Measurements from ENCODE around the gene PALLD.

PALLD gene

DNA sequence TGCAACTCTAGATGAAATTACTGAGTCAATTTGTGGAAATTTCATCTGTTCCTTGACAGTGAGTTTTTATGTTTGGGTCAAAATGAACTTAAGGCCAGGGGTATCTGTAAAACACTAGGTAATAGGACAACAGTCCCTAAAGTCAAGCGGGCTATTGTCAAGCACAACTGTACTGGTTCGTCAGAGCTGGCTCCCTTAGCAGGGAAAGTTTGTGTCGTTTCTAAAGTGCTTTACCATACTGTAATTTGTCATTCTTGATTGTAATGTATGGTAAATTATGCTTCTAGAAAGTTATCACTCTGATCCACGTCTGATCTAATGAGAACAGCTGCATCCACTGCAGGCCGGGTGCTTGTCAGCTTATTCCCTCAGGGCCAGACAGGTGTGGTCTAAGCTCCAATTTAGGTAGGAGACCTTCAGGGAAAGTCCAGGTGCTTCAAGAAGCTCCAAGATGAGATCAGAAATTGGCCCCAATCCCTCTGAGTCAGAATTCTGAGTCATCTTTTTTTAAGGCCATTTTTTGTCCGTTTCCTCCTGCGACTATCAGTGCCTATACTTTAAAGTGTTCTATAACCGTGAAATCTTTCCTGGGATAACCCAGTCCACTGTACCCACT lies 92.2 kb downstream of the PALLD start:
- DNase-seq (ENCODE audit: low read depth in 3 of 3, low spot score in 1 of 3) = no peak

GRCh38 chr4:168592676-168593075 lies 95.8 kb downstream of the PALLD start:
- no peak for DNase-seq (ENCODE audit: low read depth in 3 of 3, low spot score in 1 of 3)

- DNase-seq (ENCODE audit: low read depth in 3 of 3, low spot score in 1 of 3) = no peak
Measured at GRCh38 chr4:168593399-168593798, 96.5 kb downstream of the PALLD start.

DNA sequence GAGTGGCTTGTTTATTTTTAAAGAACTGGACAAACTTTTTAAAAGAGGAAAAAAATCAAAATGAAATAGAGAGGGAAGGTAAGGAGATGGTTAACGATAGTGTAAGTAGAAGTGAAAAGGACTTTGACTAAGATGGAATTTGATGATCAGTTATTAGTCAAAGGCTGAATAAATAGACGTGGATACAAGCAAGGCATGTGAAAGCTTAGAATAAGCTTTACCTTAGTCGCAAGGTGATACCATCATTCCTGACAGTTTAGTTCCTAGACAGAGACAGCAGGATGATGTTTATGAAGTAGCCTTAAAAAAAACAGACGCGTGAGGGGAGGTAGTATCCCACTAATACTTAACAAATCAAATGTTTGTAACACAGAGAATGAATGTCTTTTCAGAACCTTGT lies 97.3 kb downstream of the PALLD start:
- DNase-seq (ENCODE audit: low read depth in 3 of 3, low spot score in 1 of 3) = no peak

GRCh38 chr4:168598191-168598590 lies 101.3 kb downstream of the PALLD start:
- no peak for DNase-seq (ENCODE audit: low read depth in 3 of 3, low spot score in 1 of 3)

DNA sequence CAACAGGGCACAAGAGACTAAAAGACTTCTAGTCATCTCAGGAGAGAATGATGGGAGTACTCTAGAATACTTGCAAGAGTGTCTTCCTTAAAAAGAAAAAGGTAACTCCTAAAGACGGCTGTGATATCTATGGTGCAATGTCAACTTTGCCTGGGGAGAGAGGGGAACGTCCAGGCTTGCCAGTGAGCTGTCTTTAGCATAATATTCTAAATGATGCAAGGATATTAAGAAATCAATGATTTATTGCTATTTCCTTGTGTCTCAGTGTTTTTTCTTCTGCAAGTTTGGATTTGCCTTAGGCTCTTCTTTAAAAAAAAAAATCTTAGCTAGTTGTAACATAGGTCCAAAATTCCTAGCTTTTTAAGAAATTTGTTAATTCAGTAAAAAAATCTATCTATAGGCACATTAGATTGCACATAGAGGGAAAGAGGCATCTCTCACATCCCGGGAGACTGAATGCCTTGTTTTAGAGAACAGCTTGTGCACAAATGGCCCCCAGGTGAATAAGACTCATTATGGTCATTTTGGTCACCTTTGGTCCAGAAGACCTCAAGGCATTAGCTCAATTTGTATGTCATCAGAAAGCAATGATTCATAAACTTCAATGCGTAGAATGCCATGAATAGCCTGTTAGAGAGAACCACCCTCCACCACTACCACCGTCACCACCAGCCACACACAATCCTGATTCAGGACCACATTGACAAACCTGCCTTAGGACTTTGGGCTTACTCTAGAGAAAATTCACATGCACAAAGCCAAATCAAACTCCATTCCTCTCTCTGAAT lies 104.1 kb downstream of the PALLD start:
- DNase-seq (ENCODE audit: low read depth in 3 of 3, low spot score in 1 of 3) = no peak

DNA sequence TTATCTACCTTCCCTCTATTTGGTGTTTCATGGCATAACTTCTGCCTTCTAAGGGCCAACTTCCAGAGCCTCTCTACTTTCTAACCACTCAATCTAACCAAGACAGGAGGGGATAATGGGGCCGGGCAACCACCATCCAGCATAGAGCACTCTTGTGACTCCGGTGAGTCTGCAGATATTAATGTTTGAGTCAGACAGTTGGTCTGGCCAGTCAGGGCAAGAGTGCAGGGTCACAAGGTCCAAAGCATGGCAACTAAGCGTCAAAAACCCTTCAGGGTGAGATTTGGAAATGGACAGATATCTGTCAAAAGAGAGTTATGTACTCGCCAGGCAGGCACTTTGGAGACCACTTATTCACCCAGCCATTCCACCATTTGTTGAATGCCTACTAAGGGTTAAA lies 105.0 kb downstream of the PALLD start:
- no peak for DNase-seq (ENCODE audit: low read depth in 3 of 3, low spot score in 1 of 3)

DNA sequence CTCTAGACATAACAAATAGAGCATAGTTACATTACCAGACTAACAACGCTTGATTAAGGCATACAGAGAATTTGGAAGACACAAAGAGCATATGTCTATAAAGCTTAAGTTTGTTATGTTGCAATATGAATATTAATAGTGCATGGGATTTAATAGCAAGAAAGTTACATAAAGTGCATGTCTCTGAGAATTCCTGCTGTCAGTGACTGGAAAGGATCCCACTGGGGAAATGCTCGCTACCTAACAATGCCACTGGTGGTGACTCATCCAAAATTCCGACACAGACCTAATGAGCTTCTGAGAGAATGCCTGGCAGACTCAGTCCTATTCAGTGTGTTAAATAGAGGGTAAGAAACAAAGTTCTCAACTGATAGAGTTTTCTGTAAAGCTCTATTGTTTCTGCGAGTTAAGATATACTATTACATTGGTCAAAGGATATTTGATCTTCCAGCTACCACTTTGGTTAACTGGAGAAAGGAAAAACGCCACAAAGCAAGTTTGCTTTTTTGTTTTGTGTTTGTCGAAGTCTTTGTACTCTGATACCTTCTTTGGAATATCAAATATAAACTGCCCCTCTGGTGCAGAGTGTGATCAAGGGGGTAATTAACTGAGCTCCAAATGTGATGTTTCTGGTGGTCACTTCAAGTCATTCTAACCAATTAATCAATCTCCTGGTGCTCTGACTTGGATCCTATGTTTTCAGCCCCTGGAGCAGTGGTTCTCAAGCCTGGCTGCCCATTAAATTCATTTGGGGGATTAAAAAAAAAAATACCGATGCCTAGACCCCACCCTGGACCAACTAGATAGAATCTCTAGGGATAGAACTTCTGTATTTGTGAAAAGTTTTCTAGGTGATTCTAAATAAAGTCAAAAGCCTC lies 107.9 kb downstream of the PALLD start:
- DNase-seq (ENCODE audit: low read depth in 3 of 3, low spot score in 1 of 3) = no peak

- DNase-seq (ENCODE audit: low read depth in 3 of 3, low spot score in 1 of 3) = no peak
Measured at GRCh38 chr4:168605411-168605810, 108.6 kb downstream of the PALLD start.

DNA sequence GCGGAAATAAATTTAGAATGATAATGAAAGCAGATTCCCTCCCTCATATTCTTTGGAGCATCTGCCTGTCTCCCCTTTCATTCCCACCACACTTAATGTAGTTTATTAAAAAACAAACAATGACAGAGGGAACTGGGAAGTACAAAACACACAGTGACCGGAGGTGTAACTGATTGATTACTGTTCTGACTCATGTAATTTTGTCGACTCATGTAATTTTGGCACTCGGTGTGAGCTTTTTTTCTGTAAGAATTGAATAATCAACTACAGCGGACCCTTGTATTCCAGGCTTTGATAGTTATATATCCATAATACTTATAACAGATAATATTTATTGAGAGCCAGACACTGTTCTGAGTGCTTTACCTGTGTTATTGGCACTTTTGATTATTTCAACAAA lies 110.4 kb downstream of the PALLD start:
- no peak for DNase-seq (ENCODE audit: low read depth in 3 of 3, low spot score in 1 of 3)

GRCh38 chr4:168608771-168609170 lies 111.9 kb downstream of the PALLD start:
- DNase-seq (ENCODE audit: low read depth in 3 of 3, low spot score in 1 of 3) = no peak

- no peak for DNase-seq (ENCODE audit: low read depth in 3 of 3, low spot score in 1 of 3)
Measured at GRCh38 chr4:168609369-168609768, 112.5 kb downstream of the PALLD start.

GRCh38 chr4:168610911-168611530 lies 114.2 kb downstream of the PALLD start:
- no peak for DNase-seq (ENCODE audit: low read depth in 3 of 3, low spot score in 1 of 3)

GRCh38 chr4:168612450-168613135 lies 115.7 kb downstream of the PALLD start:
- no peak for DNase-seq (ENCODE audit: low read depth in 3 of 3, low spot score in 1 of 3)

DNA sequence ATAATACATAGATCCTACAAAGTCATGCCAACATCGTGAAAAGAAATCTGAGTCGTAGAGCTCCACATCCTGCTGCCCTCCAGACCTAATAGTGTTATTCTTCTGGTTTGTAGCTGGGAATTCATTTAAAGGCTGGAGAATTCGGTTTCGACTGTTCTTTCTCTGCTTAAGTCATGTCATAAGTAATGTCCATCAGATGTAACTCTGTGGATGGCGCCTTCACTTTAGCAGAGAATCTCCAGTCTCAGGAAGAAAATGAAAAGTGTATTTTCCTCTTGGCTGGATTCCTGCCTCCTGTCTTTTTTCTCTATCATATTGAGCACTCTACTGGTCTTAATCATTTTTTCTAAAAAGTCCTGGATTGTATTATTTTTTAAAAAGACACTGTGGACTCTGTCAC lies 117.0 kb downstream of the PALLD start:
- DNase-seq (ENCODE audit: low read depth in 3 of 3, low spot score in 1 of 3) = no peak

DNA sequence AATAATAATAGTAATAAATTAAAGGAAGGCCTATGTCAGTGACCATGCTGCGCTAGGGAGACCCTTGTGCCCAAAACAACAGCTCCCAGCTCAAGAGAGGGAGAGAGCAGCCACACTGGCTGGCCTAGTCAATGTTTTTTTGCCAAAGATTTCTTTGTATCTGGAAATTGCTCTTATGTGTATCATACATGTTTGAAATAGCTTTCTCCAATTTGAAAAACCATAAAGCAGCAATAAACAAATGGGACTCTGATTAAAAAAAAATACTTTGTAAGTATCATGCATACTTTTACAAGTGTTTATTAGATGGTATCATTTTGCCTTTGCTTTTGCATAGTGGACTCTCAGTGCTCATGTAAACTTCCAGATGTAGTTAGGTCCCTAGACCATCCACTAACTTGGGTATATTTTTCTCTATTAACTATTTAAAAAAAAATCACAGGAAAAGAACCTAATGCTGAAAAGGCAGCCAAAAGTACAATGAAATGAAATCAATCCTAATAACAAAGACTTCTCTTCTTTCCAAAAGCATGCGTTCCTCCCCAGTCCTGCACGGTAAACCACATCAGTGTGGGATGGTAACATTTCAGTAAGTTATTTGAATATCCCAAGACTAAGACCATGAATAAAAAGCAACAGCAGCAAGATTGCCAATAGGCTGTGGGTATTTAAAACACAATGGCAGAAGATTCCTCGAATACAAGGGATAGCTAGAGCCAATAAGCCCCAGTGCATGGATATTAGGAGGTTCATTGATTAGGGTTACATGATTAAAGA lies 117.6 kb downstream of the PALLD start:
- no peak for DNase-seq (ENCODE audit: low read depth in 3 of 3, low spot score in 1 of 3)

GRCh38 chr4:168615294-168616065 lies 118.6 kb downstream of the PALLD start:
- no peak for DNase-seq (ENCODE audit: low read depth in 3 of 3, low spot score in 1 of 3)

DNA sequence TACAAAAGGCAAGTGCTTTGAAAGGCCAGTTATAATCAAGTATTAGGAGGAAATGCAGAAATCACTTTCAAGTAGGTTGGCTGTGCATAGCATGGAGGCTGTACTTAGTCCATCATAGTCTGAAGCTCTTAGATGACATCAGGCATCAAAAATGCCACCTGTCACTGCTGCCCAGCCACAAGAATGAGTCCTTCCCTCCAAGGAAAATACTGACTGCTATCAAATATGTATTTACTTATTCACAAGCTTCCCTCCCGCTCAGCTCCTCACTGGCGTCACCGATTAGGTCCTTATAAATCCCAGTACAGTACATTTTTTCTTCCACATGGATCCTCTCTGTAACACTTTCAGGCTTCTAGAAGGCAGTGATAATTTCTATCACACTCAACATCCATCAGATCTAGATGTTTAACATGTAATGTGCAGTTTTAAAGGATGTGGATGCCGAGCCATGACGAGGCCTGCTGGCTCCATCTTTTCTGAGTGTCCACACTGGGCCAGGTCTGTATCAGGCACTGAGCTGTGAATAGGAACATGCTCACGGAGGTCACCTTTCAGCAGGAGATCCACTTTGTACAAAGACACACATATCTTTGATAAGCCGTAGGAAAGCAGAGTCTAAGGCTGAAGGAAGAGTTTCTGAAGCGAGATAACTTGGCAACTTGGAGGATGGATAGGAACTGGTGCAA lies 121.9 kb downstream of the PALLD start:
- no peak for DNase-seq (ENCODE audit: low read depth in 3 of 3, low spot score in 1 of 3)

- no peak for DNase-seq (ENCODE audit: low read depth in 3 of 3, low spot score in 1 of 3)
Measured at GRCh38 chr4:168619266-168619631, 122.4 kb downstream of the PALLD start.
